Amygdala (tissue), 56 donors: ENCODE data around the gene PXDN.
"Not testable (repeated sequence)": the region's sequence is repeated elsewhere in the genome, so short reads cannot be mapped to it uniquely, and the experiment has no call there.

Experiments
- DNase-seq, 56 donors: peaks; one replicate each; lab custom pipeline; 2025; lab: John Stamatoyannopoulos, UW

The PXDN gene

DNA sequence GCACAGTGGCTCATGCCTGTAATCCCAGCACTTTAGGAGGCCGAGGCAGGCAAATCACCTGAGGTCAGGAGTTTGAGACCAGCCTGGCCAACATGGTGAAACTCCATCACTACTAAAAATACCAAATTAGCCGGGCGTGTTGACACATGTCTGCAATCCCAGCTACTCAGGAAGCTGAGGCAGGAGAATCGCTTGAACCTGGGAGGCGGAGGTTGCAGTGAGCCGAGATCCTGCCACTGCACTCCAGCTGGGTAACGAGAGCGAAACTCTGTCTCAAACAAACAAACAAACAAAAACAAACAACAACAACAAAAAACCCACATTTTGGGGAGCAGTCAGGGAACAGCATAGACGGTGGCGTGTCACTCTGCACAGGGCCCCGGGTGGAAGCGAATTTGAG lies 12.8 kb upstream of the PXDN start:
- DNase-seq: not testable (repeated sequence)

DNA sequence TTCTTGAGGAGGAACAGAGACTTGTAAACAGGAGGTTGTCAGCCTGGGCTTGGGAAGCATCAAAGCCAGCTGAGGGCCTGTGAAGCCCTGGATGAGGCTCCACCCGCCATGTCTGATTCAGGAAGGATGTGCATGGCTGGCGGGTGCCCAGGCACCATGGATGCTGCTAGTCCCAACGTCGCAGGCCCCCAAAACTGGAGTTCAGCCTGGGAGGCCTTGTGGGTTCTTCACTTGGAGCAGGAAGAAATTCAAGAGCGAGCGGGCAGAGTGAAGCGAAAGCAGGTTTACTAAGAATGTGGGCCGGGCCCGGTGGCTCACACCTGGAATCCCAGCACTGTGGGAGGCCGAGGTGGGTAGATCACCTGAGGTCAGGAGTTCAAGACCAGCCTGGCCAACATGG lies 12.1 kb upstream of the PXDN start:
- no peak for DNase-seq

GRCh38 chr2:1755436-1756191 lies 11.3 kb upstream of the PXDN start:
- no peak for DNase-seq

DNA sequence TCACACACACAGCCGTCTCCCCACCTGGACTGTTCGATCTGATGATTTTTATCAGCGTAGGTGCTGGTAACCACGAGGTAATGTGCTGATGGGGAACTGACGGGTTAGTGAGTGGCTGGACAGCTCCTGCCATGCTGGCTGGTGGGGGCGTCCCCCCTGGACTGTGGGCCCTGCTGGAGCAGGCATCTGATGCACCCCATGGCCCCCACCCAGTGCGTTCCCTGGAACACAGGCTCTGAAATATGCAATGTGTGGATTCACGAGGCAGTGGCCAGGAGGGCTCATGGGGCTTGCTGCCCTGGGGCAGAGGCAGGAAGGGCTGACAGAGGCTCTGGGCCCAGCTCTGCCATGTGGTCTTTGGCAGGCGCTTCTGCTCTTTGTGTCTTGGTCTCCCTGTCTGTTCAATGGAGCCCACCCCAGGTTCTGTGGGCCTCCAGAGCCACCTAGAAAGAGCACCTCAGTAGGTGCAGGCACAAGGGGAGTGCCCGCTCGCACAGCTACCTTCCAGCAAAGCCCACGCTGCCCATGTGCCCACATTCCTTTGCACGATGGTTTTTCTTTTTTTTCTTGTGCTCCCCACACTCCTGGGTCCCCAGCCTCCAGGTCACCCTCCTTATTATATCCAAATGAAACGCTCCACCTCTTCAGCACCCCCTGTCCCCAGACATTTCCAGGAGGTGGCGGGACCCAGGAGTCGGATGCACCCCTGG lies 10.3 kb upstream of the PXDN start:
- DNase-seq: no peak

DNA sequence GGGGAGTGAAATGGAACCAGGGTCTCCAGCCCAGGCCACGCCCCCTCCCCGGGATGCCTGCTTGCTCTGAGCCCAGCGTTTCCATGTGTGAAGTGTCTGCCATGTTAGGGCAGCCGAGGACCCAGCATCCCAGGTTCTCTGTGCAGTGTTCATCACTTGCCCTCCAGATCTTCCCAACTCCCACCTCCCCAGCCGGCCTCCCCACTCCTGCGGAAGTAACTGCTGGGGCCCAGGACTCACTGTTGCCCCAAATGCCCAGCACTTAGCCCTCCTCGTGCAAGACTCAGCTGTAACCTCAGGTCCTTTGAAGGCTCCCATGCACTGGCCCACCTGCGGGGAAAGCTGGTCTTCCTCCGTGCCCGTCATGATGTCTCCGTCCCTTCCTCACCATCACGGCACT lies 9.7 kb upstream of the PXDN start:
- no peak for DNase-seq

GRCh38 chr2:1752751-1753150 lies 8.4 kb upstream of the PXDN start:
- DNase-seq: no peak

DNA sequence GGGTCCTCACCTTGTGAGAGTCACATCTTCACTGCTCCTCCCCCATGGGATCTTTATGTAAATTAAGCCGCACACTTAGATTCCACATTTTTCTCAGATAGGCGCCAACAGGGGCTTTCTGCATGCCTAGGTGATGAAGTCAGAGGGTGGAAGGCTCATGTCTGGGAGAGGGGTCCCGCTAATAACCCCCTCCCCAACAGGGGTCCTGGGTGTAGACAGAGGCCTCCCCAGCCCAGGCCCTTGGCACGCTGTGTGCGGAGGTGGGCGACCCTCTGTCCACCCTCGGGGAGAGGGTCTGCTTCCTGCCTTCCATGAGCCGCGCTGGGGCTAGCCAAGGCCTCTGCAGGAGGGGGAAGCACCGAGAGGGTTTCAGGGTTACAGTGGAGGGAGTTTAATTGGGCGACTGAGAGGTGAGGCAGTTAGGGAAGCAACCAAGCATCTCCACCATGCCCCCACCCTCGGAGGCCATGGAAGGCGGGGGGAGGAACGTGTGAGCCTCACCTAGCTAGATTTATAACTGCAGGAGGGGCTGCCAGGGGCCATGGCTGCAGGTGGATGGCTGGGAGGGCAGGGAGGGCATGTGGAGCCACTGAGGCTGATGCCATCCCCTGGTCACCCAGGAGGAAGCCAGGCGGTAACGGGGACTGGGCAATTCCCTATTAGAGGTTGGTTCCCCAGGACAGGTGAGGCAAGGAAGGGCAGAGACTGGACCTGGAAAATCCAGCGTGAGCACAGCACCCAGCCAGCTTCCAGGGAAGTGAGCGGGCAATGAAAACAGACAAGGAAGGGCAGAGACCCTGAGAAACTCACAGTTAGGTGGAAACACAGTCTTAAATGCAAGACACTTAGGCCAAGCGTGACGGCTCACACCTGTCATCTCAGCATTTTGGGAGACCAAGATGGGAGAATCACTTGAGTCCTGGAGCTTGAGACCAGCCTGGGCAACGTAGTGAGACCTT lies 7.7 kb upstream of the PXDN start:
- no peak for DNase-seq

DNA sequence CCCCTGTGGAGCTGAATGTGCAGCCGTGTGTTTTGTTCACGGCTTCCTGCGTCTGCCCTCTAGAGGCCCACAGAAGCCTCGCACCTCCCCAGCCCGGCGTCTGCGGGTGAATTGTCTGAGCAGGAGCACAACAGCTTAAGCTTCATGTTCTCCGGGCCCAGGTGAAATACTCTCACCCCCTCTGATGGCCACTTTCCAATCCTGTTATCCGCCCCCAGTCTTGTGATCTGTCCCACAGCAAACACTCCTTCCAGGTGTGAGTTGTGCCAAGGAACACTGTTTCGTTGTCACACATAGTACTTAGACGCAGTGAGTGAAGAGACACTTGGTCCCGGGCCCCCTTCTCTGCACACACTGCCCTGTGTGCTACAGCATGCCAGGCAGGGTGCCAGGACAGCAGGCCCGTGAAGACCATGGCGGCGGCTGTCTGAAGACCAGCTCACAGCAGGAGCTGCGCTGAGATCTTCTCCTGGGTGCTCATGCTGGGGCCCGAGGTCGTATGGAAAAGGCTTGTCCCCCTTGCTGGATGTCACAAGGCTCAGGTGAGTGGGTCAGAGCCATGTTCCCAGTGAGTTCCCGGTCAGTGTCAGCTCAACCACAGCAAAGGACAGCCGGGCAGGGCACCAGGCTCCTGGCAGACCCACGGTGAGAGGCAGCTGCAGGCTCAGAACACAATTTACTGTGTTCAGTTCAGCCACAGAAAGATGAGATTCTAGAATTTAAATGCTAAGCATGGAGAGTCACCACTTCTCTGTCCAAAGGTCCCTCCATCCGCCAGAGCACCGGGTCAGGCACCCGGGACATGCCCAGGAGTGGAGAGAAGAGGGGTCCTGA lies 6.8 kb upstream of the PXDN start:
- peak in 43 of 56 donors; percentile 12 to 73 (median 43) for DNase-seq

DNA sequence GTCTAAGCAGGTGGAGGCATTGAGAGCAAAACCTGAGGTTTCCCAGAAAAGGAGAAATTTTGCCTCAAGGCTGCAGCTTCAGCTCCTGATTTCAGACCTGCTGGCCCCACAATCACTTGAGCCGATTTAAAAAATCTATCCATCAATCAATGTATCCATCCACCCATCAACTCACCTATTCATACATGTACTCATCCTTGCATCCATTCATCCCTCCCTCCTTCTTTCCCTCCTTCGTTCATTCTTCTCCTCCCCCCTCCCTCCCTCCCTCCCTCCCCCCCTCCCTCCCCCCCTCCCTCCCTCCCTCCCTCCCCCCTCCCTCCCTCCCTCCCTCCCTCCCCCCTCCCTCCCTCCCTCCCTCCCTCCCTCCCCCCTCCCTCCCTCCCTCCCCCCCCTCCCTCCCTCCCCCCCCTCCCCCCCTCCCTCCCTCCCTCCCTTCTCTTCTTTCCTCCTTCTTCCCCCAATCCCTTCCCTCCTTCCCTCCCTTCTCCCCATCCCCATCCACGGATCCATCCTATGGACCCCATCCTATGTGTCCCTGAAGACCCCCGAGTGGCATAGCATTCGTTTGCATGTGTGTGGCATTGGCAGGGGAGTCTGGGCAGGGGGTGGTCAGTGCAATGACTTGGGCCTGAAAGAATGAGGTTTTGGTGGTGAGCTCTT lies 6.1 kb upstream of the PXDN start:
- no peak for DNase-seq

DNA sequence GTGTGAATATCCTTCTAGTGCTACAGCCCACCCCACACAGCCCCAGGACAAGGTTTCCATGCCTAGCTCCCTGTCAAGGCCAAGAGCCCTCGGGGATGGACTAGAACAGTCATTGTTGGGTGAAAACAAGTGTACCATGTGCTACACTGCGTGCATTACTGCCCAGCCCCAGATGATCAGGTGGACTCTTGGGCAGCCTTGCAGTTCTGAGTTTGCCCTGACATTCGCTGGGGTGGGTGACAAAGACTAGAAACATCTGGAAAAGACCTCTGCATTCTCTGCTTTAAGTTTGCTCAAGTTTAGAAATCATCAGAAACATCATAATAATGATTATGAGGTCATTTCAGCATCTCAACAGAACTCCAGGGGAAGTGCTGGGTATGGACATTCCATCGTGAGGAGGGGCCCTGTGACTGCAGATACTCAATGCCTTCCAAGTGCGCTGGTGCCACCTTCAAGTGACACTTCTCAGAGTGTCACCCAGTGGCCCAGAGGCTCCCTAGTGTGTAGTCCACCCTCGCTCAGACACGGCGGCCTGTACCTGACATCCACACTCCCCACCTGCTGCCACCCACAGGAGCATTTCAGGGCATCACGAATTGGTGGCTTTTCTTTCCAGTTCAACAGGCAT lies 5.3 kb upstream of the PXDN start:
- no peak for DNase-seq

DNA sequence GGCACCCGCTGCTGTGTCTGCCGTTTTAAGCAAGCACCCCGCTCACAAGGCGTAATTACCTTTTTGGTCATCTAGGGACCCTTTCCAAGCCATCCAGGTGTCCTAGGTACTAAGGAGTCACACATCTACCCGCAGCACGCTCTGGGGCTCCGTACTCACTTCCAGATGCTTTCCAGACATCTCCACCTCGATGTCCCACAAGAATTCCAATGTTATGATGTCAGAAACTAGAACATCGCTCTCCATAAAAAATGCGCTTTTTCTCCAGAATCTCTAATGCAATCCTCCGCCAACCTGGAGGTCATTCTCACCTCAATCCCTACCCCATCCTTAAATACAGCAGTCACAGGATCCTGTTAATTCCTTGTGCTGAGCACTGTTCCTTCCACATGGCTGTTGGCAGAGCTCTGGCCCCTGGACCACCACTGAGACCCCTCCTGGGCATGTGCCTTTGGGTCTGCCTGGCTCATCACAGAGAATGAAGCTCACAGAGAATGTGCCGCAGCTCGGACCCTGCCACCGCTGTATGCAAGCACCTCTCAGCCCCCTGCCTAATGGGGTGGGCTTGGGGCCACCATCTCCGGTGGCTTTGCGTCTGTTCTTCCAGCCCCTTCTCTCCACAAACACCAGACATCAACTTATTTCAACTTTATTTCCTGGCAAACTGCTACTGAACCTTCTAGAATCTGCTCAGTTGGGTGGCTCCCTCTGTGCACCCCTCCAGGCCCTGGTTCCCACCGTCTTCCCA lies 4.6 kb upstream of the PXDN start:
- DNase-seq: no peak

DNA sequence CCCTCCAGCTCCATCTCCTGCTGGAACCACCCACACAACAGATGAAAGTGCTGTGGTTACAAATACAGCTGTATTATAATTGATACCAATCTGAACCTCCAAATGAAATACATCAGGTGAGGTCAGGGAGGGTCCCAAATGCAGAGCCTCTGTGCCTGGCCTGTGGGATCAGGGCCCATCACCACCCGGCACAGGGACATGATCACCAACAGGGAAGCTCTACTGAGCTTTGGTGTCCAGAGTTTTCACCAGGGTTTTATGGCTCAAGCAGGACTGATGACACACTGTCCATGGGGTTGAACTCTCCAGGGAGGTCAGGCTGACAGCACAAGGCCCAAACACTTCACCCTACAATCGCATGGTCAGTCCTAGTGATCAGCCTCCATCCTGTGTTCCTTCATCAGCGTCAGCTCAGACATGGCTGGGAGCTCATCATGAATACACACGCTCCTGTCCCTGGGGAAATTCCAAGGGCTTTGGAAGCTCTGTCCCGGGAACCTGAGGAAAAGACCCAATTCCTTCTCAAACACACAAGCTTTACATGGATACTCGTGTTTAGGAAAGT lies 3.9 kb upstream of the PXDN start:
- no peak for DNase-seq

DNA sequence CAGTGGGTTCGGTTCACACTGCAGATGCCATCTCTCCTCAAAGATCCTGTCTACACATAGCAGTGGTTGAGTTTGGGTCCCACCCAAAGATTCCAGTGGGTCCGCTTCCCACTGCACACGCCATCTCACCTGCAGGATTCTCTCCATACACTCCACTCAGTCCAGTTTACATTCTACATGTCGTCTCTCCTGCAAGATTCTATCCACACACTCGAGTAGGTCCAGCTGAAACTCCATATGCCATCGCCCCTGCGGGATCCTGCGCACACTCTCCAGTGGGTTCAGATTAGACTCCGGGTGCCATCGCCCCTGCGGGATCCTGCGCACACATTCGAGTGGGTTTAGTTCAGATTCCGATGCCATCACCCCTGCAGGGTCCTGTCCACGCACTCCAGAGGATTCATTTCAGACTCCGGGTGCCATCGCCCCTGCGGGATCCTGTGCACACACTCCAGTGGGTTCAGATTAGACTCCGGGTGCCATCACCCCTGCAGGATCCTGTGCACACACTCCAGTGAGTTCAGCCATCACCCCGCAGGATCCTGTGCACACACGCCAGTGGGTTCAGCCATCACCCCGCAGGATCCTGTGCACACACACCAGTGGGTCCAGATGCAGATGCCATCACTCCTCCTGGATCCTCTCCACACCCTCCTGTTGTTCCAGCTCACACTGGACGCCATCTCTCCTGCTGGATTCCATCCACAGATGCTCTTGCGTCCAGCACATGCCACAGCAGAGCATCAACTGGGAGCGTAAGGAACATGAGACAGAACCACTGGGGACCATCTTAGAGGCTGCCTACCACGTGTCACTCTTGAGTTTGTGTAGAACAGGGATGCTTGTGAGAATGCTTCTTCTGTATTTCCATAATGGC lies 3.0 kb upstream of the PXDN start:
- DNase-seq: no peak

GRCh38 chr2:1746174-1747064 lies 2.1 kb upstream of the PXDN start:
- no peak for DNase-seq

- no peak for DNase-seq
Measured at GRCh38 chr2:1745171-1746023, 1.1 kb upstream of the PXDN start.
